HG02870 (cell line): Measurements from ENCODE around the gene ZNF222.
A peak's percentile ranks its signal among the peaks of the same experiment; 100 is the strongest.

ENCODE experiments used
- ATAC-seq: cut with Tn5 transposase; IDR thresholded peaks from one replicate; pipeline ENCODE4 v1.9.1; 2021; ENCODE audit warnings: mild to moderate bottlenecking, moderate library complexity; ENCODE audit not compliant: unreplicated experiment

The ZNF222 gene

DNA sequence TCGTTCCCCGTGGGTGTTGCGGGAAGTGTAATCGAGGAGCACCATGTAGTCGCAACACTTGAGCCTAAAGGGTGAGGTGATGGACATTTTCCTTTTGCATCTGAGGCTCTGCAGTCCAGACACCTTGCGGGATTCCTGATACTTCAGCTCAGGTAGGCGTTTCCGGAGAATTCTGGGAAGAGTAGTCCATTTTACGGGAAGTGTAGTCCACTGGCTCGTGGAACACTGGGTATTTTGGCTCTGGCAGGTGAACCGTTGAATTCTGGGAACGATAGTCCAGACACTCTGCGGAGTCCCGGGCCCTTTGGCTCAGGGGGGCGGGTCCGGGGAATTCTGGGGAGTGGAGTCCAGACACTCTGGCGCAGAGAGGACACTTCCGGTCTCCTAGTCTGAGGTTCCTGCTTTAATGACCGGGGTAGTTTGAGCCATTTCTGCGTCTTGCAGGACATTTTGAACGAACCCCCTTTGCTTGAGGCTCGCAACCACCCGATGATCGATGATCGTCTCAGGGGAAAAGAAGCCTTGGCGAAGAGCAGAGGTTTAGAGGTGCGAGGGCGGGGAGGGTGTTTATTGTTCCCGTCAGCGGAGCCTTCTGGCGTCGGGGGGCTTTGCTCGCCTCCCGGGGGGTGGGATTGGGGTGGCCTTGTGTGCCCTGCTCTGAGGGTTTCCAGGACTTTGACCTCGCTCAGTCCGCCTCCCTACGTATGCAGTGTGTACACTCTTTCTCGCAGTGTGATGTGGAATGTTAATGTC lies 26.6 kb downstream of the ZNF222 start, which contains the start of gene ZNF223:
ZNF223 (plus strand) TSS at position 387 of the 753 bp plus-strand sequence. CDS start 3,141 bp downstream, outside the sequence.
- peak; percentile 74 for ATAC-seq

DNA sequence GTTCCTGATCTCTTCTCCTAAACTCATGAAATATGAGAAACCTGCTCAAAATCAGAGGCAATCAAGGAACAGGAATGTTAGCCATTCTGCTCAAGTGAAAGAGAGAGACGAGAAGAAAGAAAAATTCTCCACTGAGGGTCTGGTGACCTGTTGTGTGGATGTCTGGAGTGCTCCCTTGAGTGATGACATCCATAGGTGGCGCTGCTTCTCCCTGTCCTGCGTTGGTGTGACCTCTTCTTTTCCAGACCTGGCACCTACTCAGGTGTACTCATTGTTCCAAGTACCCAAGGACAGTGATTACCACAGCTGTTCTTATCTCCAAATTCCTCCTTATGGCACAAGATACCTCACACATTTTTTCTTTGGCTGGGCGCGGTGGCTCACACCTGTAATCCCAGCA lies 30.7 kb downstream of the ZNF222 start:
- ATAC-seq: no peak

DNA sequence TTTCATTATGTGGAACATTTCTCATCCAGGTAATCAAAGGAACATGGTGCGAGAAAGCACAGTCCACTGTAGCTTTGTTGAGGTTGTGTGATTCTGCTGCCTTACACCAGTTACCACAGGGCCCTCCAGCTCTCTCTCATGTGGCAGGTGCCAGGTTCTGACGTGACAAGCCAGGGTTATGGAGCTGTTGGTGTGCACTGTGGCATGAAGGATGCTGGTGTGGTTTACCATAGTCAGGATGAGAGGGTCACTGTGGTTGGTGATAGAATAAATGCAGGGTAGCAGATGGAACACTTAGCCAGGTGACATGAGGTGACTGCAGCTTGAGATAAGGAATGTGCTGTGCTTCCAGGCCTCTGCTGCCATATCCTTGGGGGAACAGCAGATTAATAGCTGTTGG lies 34.0 kb downstream of the ZNF222 start:
- ATAC-seq: no peak

DNA sequence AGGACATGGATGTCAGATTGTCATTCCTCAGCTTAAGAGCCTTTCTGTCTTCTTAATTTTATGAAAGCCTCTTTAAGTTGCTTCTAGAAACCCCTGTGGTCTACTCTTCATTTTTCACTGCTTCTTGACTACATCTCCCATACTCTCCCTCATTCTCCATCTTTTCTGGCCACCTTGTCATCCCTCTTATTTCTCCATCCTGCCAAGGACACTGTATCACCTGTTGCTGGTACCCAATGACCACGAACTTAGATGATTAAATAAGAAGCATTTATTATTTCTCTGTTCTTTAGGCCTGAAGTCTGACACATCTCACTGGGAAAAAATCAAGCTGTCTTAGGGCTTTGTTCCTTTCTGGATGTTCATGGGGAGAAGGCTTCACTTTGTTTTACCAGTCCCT lies 35.9 kb downstream of the ZNF222 start:
- ATAC-seq: no peak

DNA sequence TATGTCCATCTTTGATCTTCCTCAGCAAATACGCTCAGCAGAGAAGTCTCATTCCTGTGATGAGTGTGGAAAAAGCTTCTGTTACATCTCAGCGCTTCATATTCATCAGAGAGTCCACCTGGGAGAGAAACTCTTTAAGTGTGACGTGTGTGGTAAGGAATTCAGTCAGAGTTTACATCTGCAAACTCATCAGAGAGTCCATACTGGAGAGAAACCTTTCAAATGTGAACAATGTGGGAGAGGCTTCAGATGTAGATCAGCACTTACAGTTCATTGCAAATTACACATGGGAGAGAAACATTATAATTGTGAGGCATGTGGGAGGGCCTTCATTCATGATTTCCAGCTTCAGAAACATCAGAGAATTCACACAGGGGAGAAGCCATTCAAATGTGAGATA lies 41.1 kb downstream of the ZNF222 start:
- no peak for ATAC-seq

DNA sequence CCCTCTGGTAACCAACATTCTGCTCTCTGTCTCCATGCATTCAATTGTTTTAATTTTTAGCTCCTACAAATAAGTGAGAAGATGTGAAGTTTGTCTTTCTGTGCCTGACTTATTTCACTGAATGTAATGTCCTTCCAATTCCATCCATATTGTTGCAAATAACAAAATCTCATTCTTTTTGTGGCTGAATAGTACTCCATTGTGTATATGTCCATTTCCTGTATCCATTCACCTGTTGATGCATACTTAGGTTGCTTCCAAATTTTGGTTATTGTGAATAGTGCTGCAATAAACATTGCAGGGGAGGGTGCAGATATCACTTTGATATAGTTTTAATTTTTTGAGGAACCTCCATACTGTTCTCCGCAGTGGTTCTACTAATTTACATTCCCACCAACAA lies 44.2 kb downstream of the ZNF222 start:
- no peak for ATAC-seq

DNA sequence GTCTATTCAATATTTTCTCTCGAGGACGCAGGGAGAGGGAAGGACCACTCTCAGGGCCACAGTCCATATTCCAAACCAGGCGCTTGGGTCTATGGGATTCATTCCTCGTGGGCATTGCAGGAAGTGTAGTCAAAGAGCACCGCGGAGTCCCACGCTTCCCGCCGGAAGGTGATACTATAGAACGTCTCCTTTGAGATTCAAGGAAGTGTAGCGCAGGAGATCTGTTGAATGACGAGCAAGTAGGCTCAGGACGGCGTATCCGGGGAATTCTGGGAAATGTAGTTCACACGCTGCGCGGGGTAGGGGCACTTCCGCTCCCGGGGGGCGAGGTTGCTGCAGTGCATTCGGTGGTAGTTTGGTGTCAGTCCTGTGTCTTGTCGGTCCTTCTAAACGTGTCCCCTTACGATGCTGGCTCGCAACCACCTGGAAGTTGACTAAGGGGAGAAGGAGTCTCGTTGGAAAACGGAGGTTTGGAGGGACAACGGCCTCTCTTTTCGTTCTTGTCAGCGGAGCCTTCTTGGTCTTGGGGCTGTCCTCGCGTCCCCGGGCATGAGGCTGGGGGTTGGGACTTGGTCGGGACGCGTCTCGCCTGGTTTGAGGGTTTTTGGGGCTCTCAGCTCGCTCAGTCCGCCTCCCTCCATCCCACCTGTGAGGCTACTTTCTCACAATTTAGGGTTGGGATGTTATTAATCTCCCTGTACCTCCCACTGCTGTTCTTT lies 46.8 kb downstream of the ZNF222 start, which contains the start of gene ZNF284:
ZNF284 (plus strand) TSS at position 336 of the 719 bp plus-strand sequence. CDS start 4,231 bp downstream, outside the sequence.
- peak; percentile 87 for ATAC-seq

DNA sequence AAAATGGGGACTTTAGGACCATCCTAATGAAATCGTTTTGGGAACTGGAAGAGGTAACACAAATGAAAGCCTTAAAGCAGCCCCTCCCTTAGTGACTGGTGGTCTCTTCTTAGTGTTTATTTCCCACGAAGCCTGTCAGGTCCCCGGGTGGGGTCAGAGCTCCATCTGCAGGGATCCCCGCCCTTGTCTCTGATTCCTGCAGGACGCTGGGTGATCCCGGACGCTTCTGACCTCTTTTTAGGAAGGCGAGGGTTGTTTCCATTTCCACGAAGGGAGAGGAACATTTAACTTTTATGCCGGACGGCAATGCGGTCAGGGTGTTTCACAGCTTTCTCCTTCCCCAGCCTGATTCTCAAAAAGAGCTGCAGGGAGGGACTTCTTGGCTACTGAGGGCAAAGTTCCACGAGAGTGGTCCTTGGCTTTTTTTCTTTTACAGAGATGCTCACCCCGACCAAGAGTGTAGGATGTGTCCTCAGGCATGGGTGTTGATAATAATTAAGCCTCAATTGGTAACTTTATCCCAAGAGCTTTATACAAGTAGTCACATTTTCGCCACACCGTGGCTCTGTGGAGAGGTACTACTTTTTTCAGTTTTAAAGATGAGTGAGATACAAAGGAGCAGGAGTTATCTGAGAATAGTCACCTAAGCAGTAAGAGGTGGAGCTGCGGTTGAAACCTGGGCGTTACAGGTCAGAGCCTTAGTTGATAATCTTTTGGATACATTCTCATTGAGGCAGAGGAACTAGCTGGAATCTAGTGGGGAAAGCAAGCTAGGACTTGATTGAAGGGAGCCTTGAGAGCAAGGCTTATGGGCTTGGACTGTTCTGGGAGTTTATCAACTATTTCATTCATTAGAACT lies 47.6 kb downstream of the ZNF222 start:
- no peak for ATAC-seq

DNA sequence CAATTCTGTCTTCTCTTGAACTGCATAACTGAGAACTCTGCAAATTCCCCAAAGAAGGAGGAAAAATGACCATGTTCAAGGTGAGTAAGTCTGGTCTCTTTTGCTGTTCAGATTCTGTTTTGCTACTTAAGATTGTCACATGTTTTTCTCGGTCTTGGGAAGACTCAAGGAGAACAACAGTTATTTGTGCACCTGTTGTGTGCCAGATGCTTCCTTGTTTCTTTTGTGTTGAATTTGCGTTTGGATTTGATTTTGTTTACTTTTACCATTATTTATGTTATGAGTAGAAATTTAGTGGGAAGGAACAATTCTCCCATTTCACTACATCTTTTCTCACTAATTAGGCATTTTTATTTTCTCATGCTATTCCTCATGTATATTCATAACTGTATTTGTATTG lies 51.1 kb downstream of the ZNF222 start:
- ATAC-seq: no peak
